ENCODE measurements around the gene ADGRF4. TPM values are rescaled to one million over a fixed set of nuclear protein-coding genes. Genes with fewer than 3 reads are reported as not detected.

ADGRF4 gene
- total RNA-seq, 1 donor from 2014 or later: 1.2 TPM

DNA sequence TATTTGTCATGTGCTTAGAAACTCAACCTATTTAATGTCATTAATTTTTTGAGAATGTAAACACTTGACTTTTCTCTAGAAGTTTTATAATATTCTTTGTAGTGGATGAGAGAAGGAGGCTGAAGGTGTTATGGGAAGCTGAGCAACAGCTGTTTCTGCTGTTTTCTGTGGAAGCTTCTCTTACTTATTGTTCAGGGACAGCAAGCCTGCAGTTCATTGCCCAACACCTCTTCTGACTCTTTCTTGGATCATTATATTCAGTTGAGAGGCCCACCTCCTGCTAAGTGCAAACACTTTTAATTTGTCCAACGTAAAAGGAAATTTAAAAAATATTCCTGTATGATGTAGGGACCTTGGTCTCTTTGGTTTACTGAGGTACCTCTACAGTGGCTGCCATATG, 12.0 kb upstream of the ADGRF4 start:
- H3K9me3 ChIP-seq (ENCODE audit: insufficient read depth, low read depth, low read length): no peaks in the 10 kb centered on the region
- TF ChIP-seq EZH2 (IDR thresholded peaks at IDR 0.05; ENCODE audit: insufficient read depth, low read length): no peak
- TF ChIP-seq, protein P1, sequence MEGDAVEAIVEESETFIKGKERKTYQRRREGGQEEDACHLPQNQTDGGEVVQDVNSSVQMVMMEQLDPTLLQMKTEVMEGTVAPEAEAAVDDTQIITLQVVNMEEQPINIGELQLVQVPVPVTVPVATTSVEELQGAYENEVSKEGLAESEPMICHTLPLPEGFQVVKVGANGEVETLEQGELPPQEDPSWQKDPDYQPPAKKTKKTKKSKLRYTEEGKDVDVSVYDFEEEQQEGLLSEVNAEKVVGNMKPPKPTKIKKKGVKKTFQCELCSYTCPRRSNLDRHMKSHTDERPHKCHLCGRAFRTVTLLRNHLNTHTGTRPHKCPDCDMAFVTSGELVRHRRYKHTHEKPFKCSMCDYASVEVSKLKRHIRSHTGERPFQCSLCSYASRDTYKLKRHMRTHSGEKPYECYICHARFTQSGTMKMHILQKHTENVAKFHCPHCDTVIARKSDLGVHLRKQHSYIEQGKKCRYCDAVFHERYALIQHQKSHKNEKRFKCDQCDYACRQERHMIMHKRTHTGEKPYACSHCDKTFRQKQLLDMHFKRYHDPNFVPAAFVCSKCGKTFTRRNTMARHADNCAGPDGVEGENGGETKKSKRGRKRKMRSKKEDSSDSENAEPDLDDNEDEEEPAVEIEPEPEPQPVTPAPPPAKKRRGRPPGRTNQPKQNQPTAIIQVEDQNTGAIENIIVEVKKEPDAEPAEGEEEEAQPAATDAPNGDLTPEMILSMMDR (IDR thresholded peaks at IDR 0.05; ENCODE audit: insufficient read depth, low read depth, low read length): no peak
- no peak overlapping the region for H3K4me3 ChIP-seq (ENCODE audit: insufficient read depth, low read depth, low read length)
- H2AFZ ChIP-seq (ENCODE audit: low read depth, low read length): no peak overlapping the region
- H3K4me3 Mint-ChIP-seq (ENCODE audit: unreplicated experiment): no peak overlapping the region
- no peaks in the 10 kb centered on the region for H3K4me1 ChIP-seq (ENCODE audit: insufficient read depth, low read length)
- H3K4me2 ChIP-seq (ENCODE audit: low read length): no peak overlapping the region
- no peaks in the 10 kb centered on the region for H3K4me1 Mint-ChIP-seq (ENCODE audit: low read depth, unreplicated experiment)
- H3K9me3 Mint-ChIP-seq (ENCODE audit: unreplicated experiment): peaks cover 1% of the 10 kb centered on the region
- H3K79me2 ChIP-seq (ENCODE audit: insufficient read depth, low read length): no peaks in the 10 kb centered on the region
- no peak overlapping the region for H3K27ac ChIP-seq (ENCODE audit: low read depth, low read length)
- no peak overlapping the region for H3K9ac ChIP-seq (ENCODE audit: low read length)
- no peaks in the 10 kb centered on the region for H3K27me3 ChIP-seq (ENCODE audit: insufficient read depth, low read length)
- FAIRE-seq: no peak
- H3K27ac Mint-ChIP-seq (ENCODE audit: unreplicated experiment): no peak overlapping the region
- H3K27me3 Mint-ChIP-seq (ENCODE audit: low read depth, unreplicated experiment): peaks cover 6% of the 10 kb centered on the region
- no peaks in the 10 kb centered on the region for H4K20me1 ChIP-seq (ENCODE audit: insufficient read depth, low read length)
- H3K36me3 Mint-ChIP-seq (ENCODE audit: low read depth, unreplicated experiment): no peaks in the 10 kb centered on the region
- H3K36me3 ChIP-seq (ENCODE audit: insufficient read depth, low read length): no peaks in the 10 kb centered on the region
- DNase-seq (ENCODE audit: low read depth): no peak

DNA sequence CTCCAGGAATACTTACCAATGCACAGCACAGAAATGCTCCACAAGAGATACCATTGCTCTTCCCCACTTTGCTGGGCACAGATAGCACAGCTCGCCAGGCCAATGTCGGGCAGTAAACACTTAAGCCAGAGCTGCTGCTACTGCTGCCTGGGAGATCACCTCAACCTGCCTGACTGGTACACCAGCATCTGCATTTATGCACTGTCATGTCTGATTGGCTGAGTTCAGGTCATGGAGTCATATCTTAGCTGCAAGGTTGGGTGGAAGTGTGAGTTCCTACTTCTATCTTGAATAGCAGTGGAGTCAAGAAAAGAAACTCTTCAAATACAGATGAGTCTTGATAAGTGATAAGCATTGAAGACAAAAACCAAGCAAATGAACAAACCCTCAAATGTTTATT, 10.9 kb upstream of the ADGRF4 start:
- no peaks in the 10 kb centered on the region for H3K36me3 ChIP-seq (ENCODE audit: insufficient read depth, low read length)
- H3K79me2 ChIP-seq (ENCODE audit: insufficient read depth, low read length): no peaks in the 10 kb centered on the region
- H2AFZ ChIP-seq (ENCODE audit: low read depth, low read length): no peak overlapping the region
- DNase-seq (ENCODE audit: low read depth) (no peak), FAIRE-seq (no peak)
- Mint-ChIP-seq H3K4me1 (ENCODE audit: low read depth, unreplicated experiment) (no peaks in the 10 kb centered on the region), H3K27me3 (ENCODE audit: low read depth, unreplicated experiment) (peaks cover 9% of the 10 kb centered on the region), H3K27ac (ENCODE audit: unreplicated experiment) (no peak overlapping the region), H3K36me3 (ENCODE audit: low read depth, unreplicated experiment) (no peaks in the 10 kb centered on the region), H3K4me3 (ENCODE audit: unreplicated experiment) (no peak overlapping the region), H3K9me3 (ENCODE audit: unreplicated experiment) (peaks cover 1% of the 10 kb centered on the region)
- H4K20me1 ChIP-seq (ENCODE audit: insufficient read depth, low read length): no peaks in the 10 kb centered on the region
- H3K27me3 ChIP-seq (ENCODE audit: insufficient read depth, low read length): no peaks in the 10 kb centered on the region
- H3K4me2 ChIP-seq (ENCODE audit: low read length): no peak overlapping the region
- TF ChIP-seq EZH2 (IDR thresholded peaks at IDR 0.05; ENCODE audit: insufficient read depth, low read length): no peak
- TF ChIP-seq, protein P1 (IDR thresholded peaks at IDR 0.05; ENCODE audit: insufficient read depth, low read depth, low read length): no peak
- no peak overlapping the region for H3K4me3 ChIP-seq (ENCODE audit: insufficient read depth, low read depth, low read length)
- H3K9ac ChIP-seq (ENCODE audit: low read length): no peak overlapping the region
- no peaks in the 10 kb centered on the region for H3K4me1 ChIP-seq (ENCODE audit: insufficient read depth, low read length)
- no peaks in the 10 kb centered on the region for H3K9me3 ChIP-seq (ENCODE audit: insufficient read depth, low read depth, low read length)
- no peak overlapping the region for H3K27ac ChIP-seq (ENCODE audit: low read depth, low read length)

DNA sequence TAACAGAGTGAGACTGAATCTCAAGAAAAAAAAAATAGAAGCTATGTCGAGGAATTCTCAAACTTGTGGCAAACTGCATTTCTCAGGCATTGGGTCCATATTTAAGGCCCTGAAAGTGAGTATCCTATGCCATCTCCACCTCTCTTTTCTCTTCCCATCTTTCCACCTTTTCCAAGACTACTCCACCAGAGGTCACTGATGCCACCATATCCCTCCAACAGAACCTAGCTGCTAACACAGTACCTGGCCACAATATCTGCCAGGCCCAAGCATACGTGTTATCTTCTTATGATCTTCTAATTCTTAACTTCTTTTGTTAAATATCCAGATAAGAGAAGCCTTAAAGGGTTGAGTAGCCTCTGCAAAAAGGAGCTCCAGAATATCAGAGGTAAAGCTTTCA, 8.2 kb upstream of the ADGRF4 start:
- Histone ChIP-seq H3K27ac (ENCODE audit: low read depth, low read length) (no peak overlapping the region), H3K4me2 (ENCODE audit: low read length) (no peak overlapping the region), H3K4me3 (ENCODE audit: insufficient read depth, low read depth, low read length) (no peak overlapping the region), H3K9me3 (ENCODE audit: insufficient read depth, low read depth, low read length) (no peaks in the 10 kb centered on the region), H3K4me1 (ENCODE audit: insufficient read depth, low read length) (no peaks in the 10 kb centered on the region), H3K79me2 (ENCODE audit: insufficient read depth, low read length) (no peaks in the 10 kb centered on the region), H2AFZ (ENCODE audit: low read depth, low read length) (no peak overlapping the region), H4K20me1 (ENCODE audit: insufficient read depth, low read length) (no peaks in the 10 kb centered on the region), H3K27me3 (ENCODE audit: insufficient read depth, low read length) (no peaks in the 10 kb centered on the region), H3K9ac (ENCODE audit: low read length) (no peak overlapping the region), H3K36me3 (ENCODE audit: insufficient read depth, low read length) (no peaks in the 10 kb centered on the region)
- H3K4me3 Mint-ChIP-seq (ENCODE audit: unreplicated experiment): no peak overlapping the region
- no peak for TF ChIP-seq EZH2 (IDR thresholded peaks at IDR 0.05; ENCODE audit: insufficient read depth, low read length)
- TF ChIP-seq, protein P1 (IDR thresholded peaks at IDR 0.05; ENCODE audit: insufficient read depth, low read depth, low read length): no peak
- H3K4me1 Mint-ChIP-seq (ENCODE audit: low read depth, unreplicated experiment): no peaks in the 10 kb centered on the region
- H3K36me3 Mint-ChIP-seq (ENCODE audit: low read depth, unreplicated experiment): no peaks in the 10 kb centered on the region
- FAIRE-seq (no peak), DNase-seq (ENCODE audit: low read depth) (no peak)
- H3K9me3 Mint-ChIP-seq (ENCODE audit: unreplicated experiment): no peaks in the 10 kb centered on the region
- peaks cover 9% of the 10 kb centered on the region for H3K27me3 Mint-ChIP-seq (ENCODE audit: low read depth, unreplicated experiment)
- no peak overlapping the region for H3K27ac Mint-ChIP-seq (ENCODE audit: unreplicated experiment)
